Measurements from ENCODE around the gene SET.

DNA sequence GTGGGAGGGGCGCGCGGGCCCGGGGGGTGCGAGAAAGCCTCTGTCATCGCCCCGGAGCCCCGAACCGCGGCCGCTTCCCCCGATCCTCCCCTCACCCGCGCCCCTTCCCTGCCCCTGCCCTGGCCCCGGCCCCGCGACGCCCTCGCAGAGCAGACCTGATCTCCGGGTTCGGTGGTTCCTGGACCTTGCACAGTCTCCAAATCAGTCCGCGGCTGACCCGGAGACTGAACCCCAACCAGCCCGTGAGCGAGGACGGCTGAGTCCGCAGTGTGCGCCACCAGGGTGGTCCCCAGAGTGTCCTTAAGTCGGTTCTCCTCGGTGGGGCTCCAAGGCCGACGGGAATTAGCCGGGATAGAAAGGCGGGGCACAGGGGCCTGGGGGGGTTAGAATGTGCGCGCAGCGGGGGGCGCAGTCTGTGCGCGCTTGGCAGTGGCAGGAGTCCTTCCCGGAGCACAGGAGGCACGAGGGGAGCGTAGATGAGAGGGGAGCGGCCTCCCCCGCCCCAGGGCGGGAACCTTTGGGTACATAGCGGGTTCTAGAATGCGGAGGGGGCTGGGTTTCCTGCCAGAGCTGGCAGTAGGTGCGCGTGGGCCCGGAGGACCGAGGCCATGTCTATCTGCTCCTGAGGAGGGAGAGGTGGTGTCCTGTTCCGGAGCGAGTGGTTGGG is 14.1 kb downstream of the SET start:
- TF ChIP-seq, protein P1, sequence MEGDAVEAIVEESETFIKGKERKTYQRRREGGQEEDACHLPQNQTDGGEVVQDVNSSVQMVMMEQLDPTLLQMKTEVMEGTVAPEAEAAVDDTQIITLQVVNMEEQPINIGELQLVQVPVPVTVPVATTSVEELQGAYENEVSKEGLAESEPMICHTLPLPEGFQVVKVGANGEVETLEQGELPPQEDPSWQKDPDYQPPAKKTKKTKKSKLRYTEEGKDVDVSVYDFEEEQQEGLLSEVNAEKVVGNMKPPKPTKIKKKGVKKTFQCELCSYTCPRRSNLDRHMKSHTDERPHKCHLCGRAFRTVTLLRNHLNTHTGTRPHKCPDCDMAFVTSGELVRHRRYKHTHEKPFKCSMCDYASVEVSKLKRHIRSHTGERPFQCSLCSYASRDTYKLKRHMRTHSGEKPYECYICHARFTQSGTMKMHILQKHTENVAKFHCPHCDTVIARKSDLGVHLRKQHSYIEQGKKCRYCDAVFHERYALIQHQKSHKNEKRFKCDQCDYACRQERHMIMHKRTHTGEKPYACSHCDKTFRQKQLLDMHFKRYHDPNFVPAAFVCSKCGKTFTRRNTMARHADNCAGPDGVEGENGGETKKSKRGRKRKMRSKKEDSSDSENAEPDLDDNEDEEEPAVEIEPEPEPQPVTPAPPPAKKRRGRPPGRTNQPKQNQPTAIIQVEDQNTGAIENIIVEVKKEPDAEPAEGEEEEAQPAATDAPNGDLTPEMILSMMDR (IDR thresholded peaks at IDR 0.05): no peak
- no peak for TF ChIP-seq USF1 (IDR thresholded peaks at IDR 0.05; ENCODE audit: borderline replicate concordance, low read depth)
- no peak for TF ChIP-seq REST (IDR thresholded peaks at IDR 0.05; ENCODE audit: low read depth, low read length)
- no peak for TF ChIP-seq JUND (IDR thresholded peaks at IDR 0.05)
- TF ChIP-seq GABPA (IDR thresholded peaks at IDR 0.05; ENCODE audit: low read depth): no peak
- no peak for TF ChIP-seq FOSL2 (IDR thresholded peaks at IDR 0.05; ENCODE audit: borderline replicate concordance, low read depth)
- TF ChIP-seq CHD2 (IDR thresholded peaks at IDR 0.05; ENCODE audit: low read length, partially characterized antibody): no peak
- TF ChIP-seq POLR2AphosphoS5 (IDR thresholded peaks at IDR 0.05; ENCODE audit: low read depth, low read length): no peak
- TF ChIP-seq EP300 (IDR thresholded peaks at IDR 0.05; ENCODE audit: borderline replicate concordance in 1 of 2, low read depth in 1 of 2, low read length in 1 of 2): no peak
- no peak for TF ChIP-seq TCF12 (IDR thresholded peaks at IDR 0.05)
- TF ChIP-seq EZH2phosphoT487 (IDR thresholded peaks at IDR 0.05; ENCODE audit: borderline replicate concordance, low read depth): no peak
- TF ChIP-seq NRF1 (IDR thresholded peaks at IDR 0.05; ENCODE audit: low read depth, low read length): no peak
- TF ChIP-seq MXI1 (IDR thresholded peaks at IDR 0.05; ENCODE audit: low read depth, low read length): no peak
- TF ChIP-seq, protein P2, sequence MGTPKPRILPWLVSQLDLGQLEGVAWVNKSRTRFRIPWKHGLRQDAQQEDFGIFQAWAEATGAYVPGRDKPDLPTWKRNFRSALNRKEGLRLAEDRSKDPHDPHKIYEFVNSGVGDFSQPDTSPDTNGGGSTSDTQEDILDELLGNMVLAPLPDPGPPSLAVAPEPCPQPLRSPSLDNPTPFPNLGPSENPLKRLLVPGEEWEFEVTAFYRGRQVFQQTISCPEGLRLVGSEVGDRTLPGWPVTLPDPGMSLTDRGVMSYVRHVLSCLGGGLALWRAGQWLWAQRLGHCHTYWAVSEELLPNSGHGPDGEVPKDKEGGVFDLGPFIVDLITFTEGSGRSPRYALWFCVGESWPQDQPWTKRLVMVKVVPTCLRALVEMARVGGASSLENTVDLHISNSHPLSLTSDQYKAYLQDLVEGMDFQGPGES (IDR thresholded peaks at IDR 0.05; ENCODE audit: low read depth, low read length): no peak

Measured in SK-N-SH (cell line).